ENCODE results near the gene UNC5A. TPM values are rescaled to one million over a fixed set of nuclear protein-coding genes. Genes with fewer than 3 reads are reported as not detected.
"Not testable (repeated sequence)": the region's sequence is repeated elsewhere in the genome, so short reads cannot be mapped to it uniquely, and the experiment has no call there.

UNC5A gene
- total RNA-seq, 1 donor from 2014 or later, result 0.41 TPM

- no peak for DNase-seq
Measured at GRCh38 chr5:176864755-176865154, 54.4 kb downstream of the UNC5A start.

DNA sequence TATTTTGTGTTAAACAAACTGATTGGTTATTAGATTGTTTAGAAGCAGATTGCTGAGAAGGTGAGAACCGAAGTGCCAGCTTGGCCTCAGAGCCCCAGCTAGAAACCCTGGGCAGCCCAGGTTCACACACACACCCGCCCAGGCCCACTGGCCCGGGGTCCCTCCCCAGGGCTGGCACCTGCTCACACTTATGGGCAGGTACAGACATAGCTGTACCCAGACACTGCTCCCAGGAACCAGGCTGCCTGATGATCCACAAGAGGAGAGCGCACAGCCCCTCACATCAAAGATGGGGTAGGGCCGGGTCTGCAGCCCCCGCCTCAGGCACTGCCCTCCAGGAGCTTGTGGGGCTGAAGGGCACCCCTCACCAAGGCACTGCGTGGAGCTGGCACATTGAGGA is 55.6 kb downstream of the UNC5A start:
- no peak for DNase-seq

GRCh38 chr5:176866707-176867310 is 56.5 kb downstream of the UNC5A start:
- DNase-seq, result peak; percentile 10

DNA sequence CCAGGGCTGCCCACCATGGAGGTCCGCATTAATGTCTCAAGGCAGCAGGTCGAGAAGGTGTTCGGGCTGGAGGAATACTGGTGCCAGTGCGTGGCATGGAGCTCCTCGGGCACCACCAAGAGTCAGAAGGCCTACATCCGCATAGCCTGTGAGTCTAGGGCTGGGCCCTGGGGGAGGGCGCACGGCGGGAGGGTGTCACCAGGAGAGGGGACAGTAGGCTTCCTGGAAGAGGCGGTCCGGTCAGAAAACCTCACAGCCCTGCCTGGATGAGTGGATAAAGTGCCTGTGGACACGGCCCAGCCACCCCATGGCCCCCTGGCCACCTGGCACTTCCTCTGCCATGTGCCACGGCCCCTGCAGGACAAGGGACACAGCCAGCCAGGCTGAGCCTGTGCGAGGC is 57.8 kb downstream of the UNC5A start:
- DNase-seq, result no peak

DNA sequence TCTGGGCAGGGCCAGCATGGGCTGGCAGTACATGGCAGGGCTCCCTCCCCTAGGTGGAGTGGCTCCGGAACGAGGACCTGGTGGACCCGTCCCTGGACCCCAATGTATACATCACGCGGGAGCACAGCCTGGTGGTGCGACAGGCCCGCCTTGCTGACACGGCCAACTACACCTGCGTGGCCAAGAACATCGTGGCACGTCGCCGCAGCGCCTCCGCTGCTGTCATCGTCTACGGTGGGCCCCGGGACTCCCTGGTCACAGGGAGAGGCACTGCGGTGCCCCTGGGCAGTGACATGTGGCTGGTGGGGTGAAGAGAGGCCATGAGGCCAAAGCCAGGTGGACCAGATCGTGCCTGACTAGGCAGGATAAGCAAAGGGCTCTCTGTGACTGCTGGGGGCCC is 58.4 kb downstream of the UNC5A start:
- DNase-seq, result no peak

DNA sequence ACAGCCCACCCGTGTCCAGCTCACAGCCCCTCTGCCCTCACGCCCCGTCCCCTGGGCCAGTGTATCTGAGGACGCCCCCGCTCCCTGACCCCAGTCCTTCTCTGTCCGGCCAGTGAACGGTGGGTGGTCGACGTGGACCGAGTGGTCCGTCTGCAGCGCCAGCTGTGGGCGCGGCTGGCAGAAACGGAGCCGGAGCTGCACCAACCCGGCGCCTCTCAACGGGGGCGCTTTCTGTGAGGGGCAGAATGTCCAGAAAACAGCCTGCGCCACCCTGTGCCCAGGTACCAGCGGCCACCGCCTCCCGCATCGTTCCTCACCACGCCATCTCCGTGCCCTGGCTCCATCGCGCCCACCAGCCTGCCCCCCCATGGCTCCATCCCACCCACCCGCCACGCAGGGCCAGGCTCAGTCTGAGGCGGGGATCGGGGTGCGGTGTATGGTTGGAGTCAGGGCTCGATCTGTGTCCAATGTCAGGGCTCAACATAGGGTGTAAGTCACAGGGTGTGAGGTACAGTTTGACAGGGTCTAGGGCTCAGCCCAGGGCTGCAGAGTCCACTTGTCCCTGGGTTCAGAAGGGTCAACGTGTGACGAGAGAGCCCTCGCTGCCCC is 59.2 kb downstream of the UNC5A start:
- no peak for DNase-seq

DNA sequence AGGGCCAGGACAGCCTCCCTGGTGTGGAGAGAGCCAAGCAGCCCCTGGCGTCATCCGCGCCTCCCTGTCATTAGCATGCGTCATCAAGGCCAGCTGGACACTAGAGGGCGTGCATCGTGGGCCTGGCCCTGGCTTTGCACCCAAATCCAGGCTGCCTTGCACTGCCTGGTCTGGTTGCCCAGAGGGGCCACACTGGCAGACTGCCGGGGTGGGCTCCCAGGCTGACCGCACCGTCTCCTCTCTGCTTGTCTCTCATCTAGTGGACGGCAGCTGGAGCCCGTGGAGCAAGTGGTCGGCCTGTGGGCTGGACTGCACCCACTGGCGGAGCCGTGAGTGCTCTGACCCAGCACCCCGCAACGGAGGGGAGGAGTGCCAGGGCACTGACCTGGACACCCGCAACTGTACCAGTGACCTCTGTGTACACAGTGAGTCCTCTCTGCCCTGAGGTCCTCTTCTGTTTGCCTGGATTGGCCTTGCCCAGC is 59.8 kb downstream of the UNC5A start:
- peak; percentile 48 for DNase-seq

DNA sequence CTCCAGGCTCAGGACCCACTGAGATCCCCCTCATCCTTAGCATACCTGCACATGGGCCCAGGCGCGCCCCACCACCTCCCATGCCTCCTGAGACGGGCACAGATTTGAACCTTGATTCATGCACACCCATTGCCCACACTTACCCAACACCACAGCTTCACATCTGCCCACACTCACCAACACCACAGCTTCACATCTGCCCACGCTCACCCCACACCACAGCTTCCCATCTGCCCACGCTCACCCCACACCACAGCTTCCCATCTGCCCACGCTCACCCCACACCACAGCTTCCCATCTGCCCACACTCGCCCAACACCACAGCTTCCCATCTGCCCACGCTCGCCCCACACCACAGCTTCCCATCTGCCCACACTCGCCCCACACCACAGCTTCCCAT is 60.3 kb downstream of the UNC5A start:
- not testable (repeated sequence) for DNase-seq

DNA sequence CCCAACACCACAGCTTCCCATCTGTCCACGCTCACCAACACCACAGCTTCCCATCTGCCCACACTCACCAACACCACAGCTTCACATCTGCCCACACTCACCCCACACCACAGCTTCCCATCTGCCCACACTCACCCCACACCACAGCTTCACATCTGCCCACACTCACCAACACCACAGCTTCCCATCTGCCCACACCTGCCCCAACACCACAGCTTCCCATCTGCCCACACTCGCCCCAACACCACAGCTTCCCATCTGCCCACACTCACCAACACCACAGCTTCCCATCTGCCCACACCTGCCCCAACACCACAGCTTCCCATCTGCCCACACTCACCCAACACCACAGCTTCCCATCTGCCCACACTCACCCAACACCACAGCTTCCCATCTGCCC is 62.2 kb downstream of the UNC5A start:
- not testable (repeated sequence) for DNase-seq

- not testable (repeated sequence) for DNase-seq
Measured at GRCh38 chr5:176873011-176873410, 62.7 kb downstream of the UNC5A start.

GRCh38 chr5:176873541-176874172 is 63.3 kb downstream of the UNC5A start:
- peak; percentile 38 for DNase-seq

GRCh38 chr5:176874198-176874780 is 63.9 kb downstream of the UNC5A start:
- DNase-seq, result no peak

- no peak for DNase-seq
Measured at GRCh38 chr5:176875014-176875550, 64.7 kb downstream of the UNC5A start.

DNA sequence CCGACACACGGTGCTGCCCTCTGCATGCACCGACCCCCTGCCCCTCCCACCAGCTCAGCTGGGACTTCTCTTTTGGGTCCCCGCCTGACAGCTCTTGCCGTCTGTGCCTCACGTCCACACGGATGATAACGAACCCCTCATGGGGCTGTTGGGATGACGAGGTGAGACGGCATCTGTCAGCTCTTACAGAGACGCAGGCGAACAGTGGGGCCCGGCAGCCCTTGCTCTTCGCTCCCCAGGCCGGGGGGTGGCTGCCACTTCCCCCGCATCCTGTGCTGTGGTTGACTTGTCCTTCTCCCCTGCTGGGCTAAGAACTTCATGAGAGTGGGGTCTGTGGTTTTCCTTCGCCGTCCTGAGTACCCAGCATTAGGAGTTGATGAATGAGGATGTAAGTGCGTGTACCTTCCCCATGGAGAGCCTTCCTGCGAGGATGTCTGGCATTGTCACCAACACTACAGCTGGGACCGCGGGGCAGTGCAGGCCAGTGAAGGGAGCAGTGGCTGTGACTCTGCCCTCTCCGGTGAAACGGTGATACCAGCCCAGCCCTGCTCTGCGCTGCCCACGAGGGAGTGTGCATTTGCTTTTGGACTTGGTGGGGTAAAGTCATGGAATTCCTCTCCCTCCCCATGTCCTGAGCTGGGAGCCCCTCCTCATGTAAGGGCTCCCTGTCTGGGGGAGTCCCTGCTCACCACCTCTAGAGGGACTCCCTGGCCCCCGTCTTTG is 65.6 kb downstream of the UNC5A start:
- no peak for DNase-seq

DNA sequence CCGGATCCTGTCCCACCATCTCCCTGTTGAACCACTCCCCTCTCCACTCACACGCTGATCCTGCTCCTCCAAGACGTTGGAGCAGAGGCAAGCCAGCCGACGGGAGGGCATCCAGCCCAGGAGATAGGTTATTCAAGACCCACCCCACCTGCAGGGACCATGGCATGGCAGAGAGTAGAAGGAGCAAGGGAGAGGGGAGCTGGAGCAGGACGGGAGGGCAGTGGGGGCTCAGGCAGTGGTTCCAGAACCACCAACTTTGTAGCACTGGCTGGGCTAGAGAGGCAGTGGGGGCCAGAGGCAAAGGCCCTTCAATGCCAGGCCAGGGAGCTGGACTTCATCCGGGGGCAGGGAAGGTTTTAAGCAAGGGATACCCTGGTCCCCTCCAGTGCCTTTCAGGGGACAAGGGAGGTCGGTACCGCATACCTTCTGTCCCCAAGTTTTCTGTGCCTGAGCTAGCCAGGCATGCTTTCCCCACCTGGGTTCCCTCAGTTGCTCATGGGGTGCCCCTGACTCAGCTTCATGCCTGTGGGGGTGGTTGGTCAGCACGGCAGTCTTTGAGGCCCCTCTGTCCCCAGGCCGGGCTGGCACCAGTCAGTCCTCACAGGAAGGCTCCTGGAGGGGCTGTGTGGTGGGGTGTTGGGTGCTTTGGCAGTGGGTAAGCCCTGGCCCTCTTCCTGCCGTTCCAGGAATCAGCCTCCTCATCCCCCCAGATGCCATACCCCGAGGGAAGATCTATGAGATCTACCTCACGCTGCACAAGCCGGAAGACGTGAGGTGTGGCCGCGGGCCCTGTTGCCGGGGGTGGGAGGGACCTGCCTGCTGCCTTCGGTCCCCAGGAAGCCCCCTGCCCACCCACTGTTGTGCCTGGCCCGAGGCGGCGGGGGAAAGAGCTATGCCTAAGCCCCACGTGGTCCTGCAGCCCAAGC is 66.4 kb downstream of the UNC5A start:
- DNase-seq, result no peak

GRCh38 chr5:176877793-176878331 is 67.5 kb downstream of the UNC5A start:
- no peak for DNase-seq

GRCh38 chr5:176878463-176878862 is 68.1 kb downstream of the UNC5A start:
- DNase-seq, result no peak

- no peak for DNase-seq
Measured at GRCh38 chr5:176878906-176879662, 68.7 kb downstream of the UNC5A start.

DNA sequence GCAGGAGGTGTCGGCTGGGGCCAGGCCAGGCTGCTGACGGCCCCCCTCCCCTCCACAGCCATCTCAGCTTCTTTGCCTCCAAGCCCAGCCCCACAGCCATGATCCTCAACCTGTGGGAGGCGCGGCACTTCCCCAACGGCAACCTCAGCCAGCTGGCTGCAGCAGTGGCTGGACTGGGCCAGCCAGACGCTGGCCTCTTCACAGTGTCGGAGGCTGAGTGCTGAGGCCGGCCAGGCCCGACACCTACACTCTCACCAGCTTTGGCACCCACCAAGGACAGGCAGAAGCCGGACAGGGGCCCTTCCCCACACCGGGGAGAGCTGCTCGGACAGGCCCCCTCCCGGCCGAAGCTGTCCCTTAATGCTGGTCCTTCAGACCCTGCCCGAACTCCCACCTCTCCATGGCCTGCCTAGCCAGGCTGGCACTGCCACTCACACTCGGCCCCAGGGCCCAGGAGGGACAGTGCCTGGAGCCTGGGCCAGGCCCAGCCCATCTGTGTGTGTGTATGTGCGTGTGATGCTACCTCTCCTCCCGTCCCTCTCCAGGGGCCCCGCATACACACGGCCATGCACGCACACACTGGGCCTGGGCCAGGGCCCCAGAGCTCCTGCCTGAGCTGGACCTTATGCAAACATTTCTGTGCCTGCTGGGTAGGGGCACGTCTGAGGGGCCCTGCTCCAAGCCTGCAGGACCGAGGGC is 69.5 kb downstream of the UNC5A start:
- DNase-seq, result no peak
